Activated naive CD8-positive, alpha-beta T cell treated with anti-CD3 and anti-CD28 coated beads, Interleukin-2, amount 50 U/mL, for 24 hours (primary cell): ENCODE data around the gene CLEC9A.
"Not testable (repeated sequence)": the region's sequence is repeated elsewhere in the genome, so short reads cannot be mapped to it uniquely, and the experiment has no call there.

ENCODE experiments used
- ATAC-seq: fragments of 150-1000 bp; cut with Tn5 transposase; one replicate; pipeline ENCODE4 v1.10.0; 2021
- DNase-seq: peaks from one replicate; pipeline ENCODE4 v3.0.0; 2021
- H3K27ac Mint-ChIP-seq: one replicate; pipeline ENCODE4 v1.8.0; 2021; ENCODE audit warnings: mild to moderate bottlenecking, mixed read lengths
- H3K27me3 Mint-ChIP-seq: one replicate; pipeline ENCODE4 v1.8.0; 2021; ENCODE audit warnings: mixed read lengths
- H3K36me3 Mint-ChIP-seq: one replicate; pipeline ENCODE4 v1.8.0; 2021; ENCODE audit warnings: low read depth, mixed read lengths
- H3K4me1 Mint-ChIP-seq: one replicate; pipeline ENCODE4 v1.8.0; 2021; ENCODE audit warnings: mixed read lengths
- H3K4me3 Mint-ChIP-seq: one replicate; pipeline ENCODE4 v1.8.0; 2021; ENCODE audit warnings: mild to moderate bottlenecking, moderate library complexity, mixed read lengths
- H3K9me3 Mint-ChIP-seq: one replicate; pipeline ENCODE4 v1.8.0; 2021; ENCODE audit warnings: mixed read lengths

The CLEC9A gene

GRCh38 chr12:10030446-10030845, at the start of gene CLEC9A:
Gene CLEC9A, plus strand, starts transcription at chr12:10030682. Its CDS starts 22,006 bp downstream, at chr12:10052688.
- Mint-ChIP-seq H3K27ac (no peak within 1 kb of the TSS), H3K27me3 (peaks cover 4% of the 10 kb centered on the region), H3K4me3 (no peak within 1 kb of the TSS), H3K36me3 (no peaks in the 10 kb centered on the region), H3K9me3 (no peaks in the 10 kb centered on the region), H3K4me1 (no peaks in the 10 kb centered on the region)
- DNase-seq (no peak), ATAC-seq (no peak)

GRCh38 chr12:9991876-9992275, 38.6 kb upstream of the CLEC9A start:
- H3K4me1 Mint-ChIP-seq = peaks cover 2% of the 10 kb centered on the region
- no peaks in the 10 kb centered on the region for H3K9me3 Mint-ChIP-seq
- H3K27me3 Mint-ChIP-seq = peaks cover 8% of the 10 kb centered on the region
- ATAC-seq = no peak
- DNase-seq = no peak
- H3K4me3 Mint-ChIP-seq = no peak overlapping the region
- H3K36me3 Mint-ChIP-seq = no peaks in the 10 kb centered on the region
- H3K27ac Mint-ChIP-seq = no peak overlapping the region

GRCh38 chr12:9992296-9992695, 38.2 kb upstream of the CLEC9A start:
- Mint-ChIP-seq H3K36me3 (no peaks in the 10 kb centered on the region), H3K4me1 (peaks cover 2% of the 10 kb centered on the region), H3K9me3 (no peaks in the 10 kb centered on the region), H3K27ac (no peak overlapping the region), H3K4me3 (no peak overlapping the region), H3K27me3 (peaks cover 8% of the 10 kb centered on the region)
- ATAC-seq (no peak), DNase-seq (no peak)

GRCh38 chr12:9999016-9999415, 31.5 kb upstream of the CLEC9A start, which contains the start of gene CLEC1B:
Gene CLEC1B, minus strand, starts transcription at chr12:9999121. Its CDS starts 21 bp downstream, at chr12:9999100.
- no peak within 1 kb of the TSS for H3K27ac Mint-ChIP-seq
- no peak for ATAC-seq
- H3K9me3 Mint-ChIP-seq = no peaks in the 10 kb centered on the region
- H3K36me3 Mint-ChIP-seq = no peaks in the 10 kb centered on the region
- no peaks in the 10 kb centered on the region for H3K4me1 Mint-ChIP-seq
- no peak within 1 kb of the TSS for H3K4me3 Mint-ChIP-seq
- DNase-seq = no peak
- H3K27me3 Mint-ChIP-seq = peaks cover under 1% of the 10 kb centered on the region

GRCh38 chr12:10001171-10001776, 29.2 kb upstream of the CLEC9A start:
- Mint-ChIP-seq H3K9me3 (no peaks in the 10 kb centered on the region), H3K4me3 (no peak overlapping the region), H3K4me1 (no peaks in the 10 kb centered on the region), H3K36me3 (no peaks in the 10 kb centered on the region), H3K27me3 (no peaks in the 10 kb centered on the region), H3K27ac (no peak overlapping the region)
- ATAC-seq (no peak), DNase-seq (no peak)

GRCh38 chr12:10012630-10013330, 17.7 kb upstream of the CLEC9A start:
- H3K9me3 Mint-ChIP-seq = no peaks in the 10 kb centered on the region
- H3K27ac Mint-ChIP-seq = no peak overlapping the region
- no peak overlapping the region for H3K4me3 Mint-ChIP-seq
- peaks cover 9% of the 10 kb centered on the region for H3K27me3 Mint-ChIP-seq
- no peaks in the 10 kb centered on the region for H3K4me1 Mint-ChIP-seq
- DNase-seq (no peak), ATAC-seq (no peak)
- no peaks in the 10 kb centered on the region for H3K36me3 Mint-ChIP-seq

- no peaks in the 10 kb centered on the region for H3K9me3 Mint-ChIP-seq
- ATAC-seq = no peak
- no peaks in the 10 kb centered on the region for H3K4me1 Mint-ChIP-seq
- DNase-seq = no peak
- no peak overlapping the region for H3K4me3 Mint-ChIP-seq
- H3K27ac Mint-ChIP-seq = no peak overlapping the region
- no peaks in the 10 kb centered on the region for H3K36me3 Mint-ChIP-seq
- H3K27me3 Mint-ChIP-seq = peaks cover 9% of the 10 kb centered on the region
These were observed 15.0 kb upstream of the CLEC9A start for GRCh38 chr12:10015450-10015849.

GRCh38 chr12:10016881-10017280, 13.6 kb upstream of the CLEC9A start:
- H3K27me3 Mint-ChIP-seq = peaks cover 6% of the 10 kb centered on the region
- ATAC-seq = no peak

GRCh38 chr12:10018386-10018785, 12.1 kb upstream of the CLEC9A start:
- Mint-ChIP-seq H3K27ac (no peak overlapping the region), H3K4me3 (no peak overlapping the region), H3K27me3 (peaks cover 6% of the 10 kb centered on the region), H3K36me3 (no peaks in the 10 kb centered on the region), H3K9me3 (no peaks in the 10 kb centered on the region), H3K4me1 (no peaks in the 10 kb centered on the region)
- DNase-seq (no peak), ATAC-seq (no peak)

More at GRCh38 chr12:10016881-10017280, 13.6 kb upstream of the CLEC9A start:
- H3K4me3 Mint-ChIP-seq = no peak overlapping the region
- H3K36me3 Mint-ChIP-seq = no peaks in the 10 kb centered on the region
- H3K27ac Mint-ChIP-seq = no peak overlapping the region
- no peaks in the 10 kb centered on the region for H3K9me3 Mint-ChIP-seq
- DNase-seq = no peak
- H3K4me1 Mint-ChIP-seq = no peaks in the 10 kb centered on the region

GRCh38 chr12:10021342-10021741, 9.1 kb upstream of the CLEC9A start:
- H3K9me3 Mint-ChIP-seq = no peaks in the 10 kb centered on the region
- H3K36me3 Mint-ChIP-seq = no peaks in the 10 kb centered on the region
- no peaks in the 10 kb centered on the region for H3K4me1 Mint-ChIP-seq
- H3K27ac Mint-ChIP-seq = no peak overlapping the region
- DNase-seq (no peak), ATAC-seq (no peak)
- no peak overlapping the region for H3K4me3 Mint-ChIP-seq
- no peaks in the 10 kb centered on the region for H3K27me3 Mint-ChIP-seq

- no peaks in the 10 kb centered on the region for H3K36me3 Mint-ChIP-seq
These were observed 5.2 kb upstream of the CLEC9A start for GRCh38 chr12:10025236-10025635.

GRCh38 chr12:10026666-10027065, 3.8 kb upstream of the CLEC9A start:
- not testable (repeated sequence) for H3K9me3 Mint-ChIP-seq, H3K27me3 Mint-ChIP-seq, ATAC-seq, DNase-seq, H3K27ac Mint-ChIP-seq, H3K4me3 Mint-ChIP-seq, H3K36me3 Mint-ChIP-seq, H3K4me1 Mint-ChIP-seq

More at GRCh38 chr12:10025236-10025635, 5.2 kb upstream of the CLEC9A start:
- no peak for ATAC-seq
- DNase-seq = no peak
- Mint-ChIP-seq H3K4me1 (no peaks in the 10 kb centered on the region), H3K27me3 (no peaks in the 10 kb centered on the region), H3K27ac (no peak overlapping the region), H3K9me3 (no peaks in the 10 kb centered on the region), H3K4me3 (no peak overlapping the region)

- no peak overlapping the region for H3K27ac Mint-ChIP-seq
- ATAC-seq = no peak
- no peaks in the 10 kb centered on the region for H3K9me3 Mint-ChIP-seq
- peaks cover 2% of the 10 kb centered on the region for H3K27me3 Mint-ChIP-seq
- no peak for DNase-seq
- H3K4me3 Mint-ChIP-seq = no peak overlapping the region
- no peaks in the 10 kb centered on the region for H3K4me1 Mint-ChIP-seq
- H3K36me3 Mint-ChIP-seq = no peaks in the 10 kb centered on the region
These were observed 3.2 kb upstream of the CLEC9A start for GRCh38 chr12:10027311-10027710.

- Mint-ChIP-seq H3K4me1 (no peaks in the 10 kb centered on the region), H3K9me3 (no peaks in the 10 kb centered on the region), H3K4me3 (no peak overlapping the region), H3K27ac (no peak overlapping the region), H3K27me3 (peaks cover 2% of the 10 kb centered on the region), H3K36me3 (no peaks in the 10 kb centered on the region)
- no peak for ATAC-seq
- DNase-seq = no peak
These were observed 2.8 kb upstream of the CLEC9A start for GRCh38 chr12:10027721-10028120.

GRCh38 chr12:10031321-10031720, 839 bp downstream of the CLEC9A start:
- ATAC-seq = no peak
- no peaks in the 10 kb centered on the region for H3K36me3 Mint-ChIP-seq

More at GRCh38 chr12:10031321-10031720, 839 bp downstream of the CLEC9A start:
- DNase-seq = no peak
- Mint-ChIP-seq H3K27me3 (peaks cover 4% of the 10 kb centered on the region), H3K4me3 (no peak overlapping the region), H3K27ac (no peak overlapping the region), H3K4me1 (no peaks in the 10 kb centered on the region), H3K9me3 (no peaks in the 10 kb centered on the region)
